A549 treated with AZD9567 at 1 μM for 4 hours (cell line): ENCODE results near the gene NEUROD6. TPM values are rescaled to one million over a fixed set of nuclear protein-coding genes. Genes with fewer than 3 reads are reported as not detected.

Experiments
- total RNA-seq: library from RNA; stranded (reverse); fragments of 200-300 nt; extraction: Qiagen RNA extraction; gene quantifications from 5 replicates; pipeline ENCODE4 v1.2.3, GENCODE V29; 2022; ENCODE audit not compliant: insufficient read depth

The NEUROD6 gene
- total RNA-seq: not detected in 5 replicates

DNA sequence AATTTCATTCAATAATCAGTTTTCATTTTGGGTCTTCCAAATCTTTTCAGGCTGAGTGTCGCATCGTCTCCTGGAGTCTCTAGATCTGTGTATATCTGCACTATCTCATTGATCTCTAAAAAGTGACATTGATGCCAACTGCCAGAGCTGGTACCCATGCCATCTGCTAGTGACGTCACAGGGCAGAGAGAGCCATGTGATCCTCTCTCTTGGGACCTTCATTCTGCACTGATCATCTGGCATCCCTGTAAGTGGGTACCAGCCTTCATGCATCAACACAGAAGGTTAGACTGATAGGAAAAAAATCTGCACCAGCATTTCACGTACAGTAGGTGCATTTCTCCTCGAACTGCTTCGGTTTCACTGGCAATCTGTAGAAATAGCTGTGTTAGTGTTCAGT lies at the start of gene NEUROD6:
Gene NEUROD6 (minus strand): TSS at position 124 of the 400 bp plus-strand sequence. CDS start 1,458 bp downstream, outside the sequence.

Other genes with a start within 250 kb of the NEUROD6 start
- gene ITPRID1, start 173.4 kb upstream of the NEUROD6 start, total RNA-seq: not detected in 5 replicates